IMR-90 (cell line): ENCODE data around the gene STX11. TPM values are rescaled to one million over a fixed set of nuclear protein-coding genes. Genes with fewer than 3 reads are reported as not detected.

Source experiments
- ATAC-seq: fragments of 200-7000 bp; cut with Tn5 transposase; 2 replicates; pipeline ENCODE4 v1.9.1; 2020; ENCODE audit warnings: low read depth, mild to moderate bottlenecking, moderate library complexity
- BruUV-seq: library from RNA; stranded (reverse); fragments of 400-500 nt; replicated peaks from 2 replicates; lab custom pipeline; 2021; lab: Mats Ljungman, UMichigan
- CTCF ChIA-PET: fragments of 300-600 bp; formaldehyde crosslinking; extraction: SDS; loops from one replicate; lab custom pipeline; 2021; ENCODE audit warnings: antibody characterized with exemption; lab: Yijun Ruan, JAX
- POLR2A ChIA-PET: fragments of 300-600 bp; sonication (Branson Sonifier 250); formaldehyde crosslinking; loops from one replicate; lab custom pipeline; 2022; ENCODE audit warnings: antibody characterized with exemption; ENCODE audit not compliant: unreplicated experiment; lab: Charles Lee
- DNase-seq: peaks from one replicate; pipeline ENCODE4 v3.0.0; 2013
- H2AFZ ChIP-seq: replicated peaks from 2 replicates; pipeline ENCODE3; 2013; ENCODE audit warnings: low read length, mild to moderate bottlenecking; ENCODE audit not compliant: poor library complexity
- H2AK5ac ChIP-seq: 2 replicates; pipeline ENCODE4 v1.6.1; 2013; ENCODE audit warnings: low read depth, low read length, inconsistent platforms
- H2AK9ac ChIP-seq: replicated peaks from 2 replicates; pipeline ENCODE3; 2013; ENCODE audit warnings: mild to moderate bottlenecking, low read depth, low read length, moderate library complexity; ENCODE audit not compliant: poor library complexity
- H2BK120ac ChIP-seq: 2 replicates; pipeline ENCODE4 v1.6.1; 2013; ENCODE audit warnings: low read depth, low read length, inconsistent platforms
- H2BK15ac ChIP-seq: 3 replicates; pipeline ENCODE4 v1.6.1; 2013; ENCODE audit warnings: low read depth, low read length, inconsistent platforms
- H2BK20ac ChIP-seq: 2 replicates; pipeline ENCODE4 v1.6.1; 2013; ENCODE audit warnings: low read depth, mild to moderate bottlenecking, inconsistent platforms, low read length, moderate library complexity
- H2BK5ac ChIP-seq: 2 replicates; pipeline ENCODE4 v1.6.1; 2013; ENCODE audit warnings: mild to moderate bottlenecking, low read depth, low read length, inconsistent platforms; ENCODE audit not compliant: poor library complexity, severe bottlenecking
- H3K14ac ChIP-seq: replicated peaks from 2 replicates; pipeline ENCODE4 v1.6.1; 2013; ENCODE audit warnings: low read depth, low read length, inconsistent platforms
- H3K18ac ChIP-seq: 2 replicates; pipeline ENCODE4 v1.6.1; 2013; ENCODE audit warnings: low read depth, low read length, control low read depth
- H3K23ac ChIP-seq: 2 replicates; pipeline ENCODE4 v1.6.1; 2013; ENCODE audit warnings: low read depth, low read length, inconsistent platforms
- H3K27ac ChIP-seq: 2 replicates; pipeline ENCODE4 v1.5.1; 2013; ENCODE audit warnings: mild to moderate bottlenecking, control low read depth, low read length; ENCODE audit not compliant: insufficient read depth
- H3K27me3 ChIP-seq: 2 replicates; pipeline ENCODE4 v1.6.1; 2013; ENCODE audit warnings: low read length; ENCODE audit not compliant: control insufficient read depth, insufficient read depth
- H3K36me3 ChIP-seq: 2 replicates; pipeline ENCODE4 v1.6.1; 2013; ENCODE audit warnings: low read length, mixed read lengths; ENCODE audit not compliant: control insufficient read depth, insufficient read depth
- H3K4ac ChIP-seq: 2 replicates; pipeline ENCODE4 v1.6.1; 2013; ENCODE audit warnings: low read depth, low read length, inconsistent platforms
- H3K4me1 ChIP-seq: 2 replicates; pipeline ENCODE4 v1.6.1; 2013; ENCODE audit warnings: low read length, mixed read lengths; ENCODE audit not compliant: control insufficient read depth, insufficient read depth
- H3K4me2 ChIP-seq: 2 replicates; pipeline ENCODE4 v1.6.1; 2013; ENCODE audit warnings: low read depth, mild to moderate bottlenecking, control low read depth, low read length, moderate library complexity
- H3K4me3 ChIP-seq: 2 replicates; pipeline ENCODE4 v1.5.1; 2013; ENCODE audit warnings: low read depth, mild to moderate bottlenecking, control low read depth, low read length, moderate library complexity; ENCODE audit not compliant: insufficient read depth
- H3K56ac ChIP-seq: 2 replicates; pipeline ENCODE4 v1.6.1; 2013; ENCODE audit warnings: low read length, inconsistent platforms; ENCODE audit not compliant: insufficient read depth; ENCODE audit errors: extremely low read depth
- H3K79me1 ChIP-seq, 2 experiments: 2 replicates each; pipeline ENCODE4 v1.6.1; 2013; ENCODE audit warnings: low read length in 2 of 2, inconsistent platforms in 1 of 2, low read depth in 1 of 2
- H3K9ac ChIP-seq: 2 replicates; pipeline ENCODE4 v1.6.1; 2013; ENCODE audit warnings: low read depth, low read length, control low read depth
- H3K9me1 ChIP-seq: 2 replicates; pipeline ENCODE4 v1.6.1; 2013; ENCODE audit warnings: low read length, inconsistent platforms; ENCODE audit not compliant: insufficient read depth
- H3K9me3 ChIP-seq: 2 replicates; pipeline ENCODE4 v1.6.1; 2013; ENCODE audit warnings: low read length; ENCODE audit not compliant: control insufficient read depth, insufficient read depth
- H4K20me1 ChIP-seq: 2 replicates; pipeline ENCODE4 v1.6.1; 2013; ENCODE audit warnings: low read length, inconsistent platforms; ENCODE audit not compliant: insufficient read depth
- H4K5ac ChIP-seq: 2 replicates; pipeline ENCODE4 v1.6.1; 2013; ENCODE audit warnings: mild to moderate bottlenecking, low read depth, low read length, control low read depth
- H4K8ac ChIP-seq, 2 experiments: 2 replicates each; pipeline ENCODE4 v1.6.1; 2013; ENCODE audit warnings: low read depth in 2 of 2, low read length in 2 of 2, control low read depth in 1 of 2, inconsistent platforms in 1 of 2
- H4K91ac ChIP-seq: 2 replicates; pipeline ENCODE4 v1.6.1; 2013; ENCODE audit warnings: low read depth, low read length, inconsistent platforms; ENCODE audit not compliant: insufficient read depth
- BHLHE40 ChIP-seq: fragments of 150-350 bp; IDR thresholded peaks from 2 replicates; pipeline ENCODE4 v1.6.1; 2016; ENCODE audit warnings: mild to moderate bottlenecking, low read depth, low read length
- MAZ ChIP-seq: IDR thresholded peaks from 2 replicates; pipeline ENCODE4 v1.6.1; 2012; ENCODE audit warnings: low read depth, mild to moderate bottlenecking, low read length, improper control_type of control experiment, moderate library complexity, borderline replicate concordance
- WGBS, 2 experiments: methylation state at CpG; one replicate each; pipeline versions ENCODE4 v1.1.5 to v1.1.7; 2013; ENCODE audit warnings: missing lambda C conversion rate in 2 of 2; ENCODE audit not compliant: insufficient read length in 1 of 2; ENCODE audit errors: extremely low coverage in 2 of 2; 5-methylcytosine and 5-hydroxymethylcytosine counted together
- dilution Hi-C: fragments of 300-500 bp; cut with HindIII; formaldehyde crosslinking; loops from one replicate; pipeline ENCODE4 v1.14.3; 2018; ENCODE audit warnings: low sequenced_read_pairs; ENCODE audit not compliant: unreplicated experiment
- in situ Hi-C: fragments of 300-500 bp; cut with MboI; formaldehyde crosslinking; loops from 3 replicates; pipeline ENCODE4 v1.14.3; 2019; ENCODE audit warnings: low sequenced_read_pairs, inconsistent platforms, mixed read lengths
- intact Hi-C: fragments of 100-400 bp; cut with micrococcal nuclease; formaldehyde crosslinking; loops from 2 replicates; pipeline ENCODE4 v1.10.0; 2022
- polyA plus RNA-seq, 3 experiments: library from polyadenylated mRNA; depleted of rRNA; stranded (reverse); fragments of >200 nt; gene quantifications; 2 replicates each; pipeline ENCODE4 v1.2.3, GENCODE V29; 2012; ENCODE audit warnings: low replicate concordance in 1 of 3
- total RNA-seq: library from RNA; depleted of rRNA; stranded (reverse); fragments of >200 nt; gene quantifications from 2 replicates; pipeline ENCODE4 v1.2.3, GENCODE V29; 2012

Gene STX11
- total and polyA plus RNA-seq, 2 of the 4 experiments (the other 2 are of a cell fraction) = 0.54 to 0.68 TPM

DNA sequence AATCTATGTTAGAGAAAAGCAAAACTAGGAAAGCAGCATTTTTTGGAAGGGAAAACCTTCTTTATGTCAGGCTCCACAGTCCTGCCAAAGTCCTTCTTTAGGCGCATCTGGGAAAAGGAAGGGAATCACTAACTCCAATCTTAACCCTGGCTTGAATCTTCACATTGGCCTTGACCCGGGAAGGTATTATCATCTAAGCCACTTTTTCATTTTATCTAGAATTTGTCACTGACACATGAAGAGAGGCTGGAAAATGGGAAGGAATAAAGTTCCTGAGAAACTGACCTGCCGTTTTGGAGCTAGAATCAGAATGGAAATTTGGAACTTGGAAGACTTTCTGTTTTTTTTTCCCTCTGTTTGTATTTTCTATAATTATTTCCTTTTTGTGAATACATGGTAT lies 81.4 kb downstream of the STX11 start:
- no peak overlapping the region for H2BK15ac ChIP-seq
- intact Hi-C loops (no loop called here), dilution Hi-C loops (no loop called here), in situ Hi-C loops (no loop called here)
- no peak overlapping the region for H2BK120ac ChIP-seq
- ChIA-PET CTCF (no interaction called here), POLR2A (no interaction called here)
- ATAC-seq (no peak), DNase-seq (no peak)
- H3K18ac ChIP-seq = no peak overlapping the region
- H4K8ac ChIP-seq = no peak overlapping the region
- H3K27me3 ChIP-seq = 0 out of 2 replicates have a peak, but pooled peaks cover 3% of the 10 kb centered on the region
- H4K91ac ChIP-seq = no peak overlapping the region
- no peak overlapping the region for H3K9ac ChIP-seq
- no peaks in the 10 kb centered on the region for H3K36me3 ChIP-seq
- H3K23ac ChIP-seq = no peak overlapping the region
- no peaks in the 10 kb centered on the region for H4K20me1 ChIP-seq
- H3K27ac ChIP-seq = no peak overlapping the region
- H2AK5ac ChIP-seq = no peak overlapping the region
- TF ChIP-seq MAZ = no peak
- TF ChIP-seq BHLHE40 = no peak
- H3K79me1 ChIP-seq = no peaks in the 10 kb centered on the region
- H2AK9ac ChIP-seq = no peak overlapping the region
- no peaks in the 10 kb centered on the region for H3K9me1 ChIP-seq
- no peak overlapping the region for H3K56ac ChIP-seq
- H2AFZ ChIP-seq = no peak overlapping the region
- no TSS peak for BruUV-seq
- H2BK20ac ChIP-seq = no peak overlapping the region
- no peaks in the 10 kb centered on the region for H3K9me3 ChIP-seq
- H3K14ac ChIP-seq = no peak overlapping the region
- H4K5ac ChIP-seq = no peak overlapping the region
- no peak overlapping the region for H3K4ac ChIP-seq
- WGBS, 2 experiments = no CpG with 5 or more reads among the region's 3 CpGs
- no peak overlapping the region for H3K4me2 ChIP-seq
- no peak overlapping the region for H2BK5ac ChIP-seq
- no peak overlapping the region for H3K4me3 ChIP-seq
- no peaks in the 10 kb centered on the region for H3K4me1 ChIP-seq
